ENCODE data around the gene QKI. TPM values are rescaled to one million over a fixed set of nuclear protein-coding genes. Genes with fewer than 3 reads are reported as not detected.

The QKI gene
- total RNA-seq, 1 donor from 2014 or later = 247 TPM

GRCh38 chr6:163600331-163600730 lies 185.8 kb downstream of the QKI start:
- Histone ChIP-seq H3K4me3 (no peak overlapping the region), H3K27me3 (ENCODE audit: low read depth) (no peaks in the 10 kb centered on the region), H3K4me1 (no peaks in the 10 kb centered on the region), H3K36me3 (no peaks in the 10 kb centered on the region), H3K27ac (no peak overlapping the region), H3K9me3 (no peaks in the 10 kb centered on the region)
- peak; percentile 26 to 29 for ATAC-seq
- no peak for DNase-seq
- intact Hi-C loops (cut with DNase I) = no loop called here
- no peak for TF ChIP-seq CTCF (IDR thresholded peaks at IDR 0.05)

GRCh38 chr6:163600781-163601180 lies 186.3 kb downstream of the QKI start:
- no peak for ATAC-seq
- intact Hi-C loops (cut with DNase I) = no loop called here

GRCh38 chr6:163602851-163603250 lies 188.3 kb downstream of the QKI start:
- H3K27ac ChIP-seq = no peak overlapping the region
- H3K36me3 ChIP-seq = no peaks in the 10 kb centered on the region
- H3K9me3 ChIP-seq = no peaks in the 10 kb centered on the region
- ATAC-seq (no peak), DNase-seq (no peak)
- intact Hi-C loops (cut with DNase I) = no loop called here
- no peaks in the 10 kb centered on the region for H3K27me3 ChIP-seq (ENCODE audit: low read depth)
- no peak overlapping the region for H3K4me3 ChIP-seq
- no peaks in the 10 kb centered on the region for H3K4me1 ChIP-seq
- no peak for TF ChIP-seq CTCF (IDR thresholded peaks at IDR 0.05)

More at GRCh38 chr6:163600781-163601180, 186.3 kb downstream of the QKI start:
- Histone ChIP-seq H3K9me3 (no peaks in the 10 kb centered on the region), H3K36me3 (no peaks in the 10 kb centered on the region), H3K4me3 (no peak overlapping the region), H3K27ac (no peak overlapping the region), H3K27me3 (ENCODE audit: low read depth) (no peaks in the 10 kb centered on the region), H3K4me1 (no peaks in the 10 kb centered on the region)
- no peak for DNase-seq
- TF ChIP-seq CTCF (IDR thresholded peaks at IDR 0.05) = no peak

- Histone ChIP-seq H3K27ac (no peak overlapping the region), H3K9me3 (no peaks in the 10 kb centered on the region), H3K36me3 (no peaks in the 10 kb centered on the region), H3K4me1 (no peaks in the 10 kb centered on the region), H3K27me3 (ENCODE audit: low read depth) (no peaks in the 10 kb centered on the region), H3K4me3 (no peak overlapping the region)
- TF ChIP-seq CTCF (IDR thresholded peaks at IDR 0.05) = no peak
- intact Hi-C loops (cut with DNase I) = no loop called here
- ATAC-seq (no peak), DNase-seq (no peak)
Measured at GRCh38 chr6:163603395-163603794, 188.9 kb downstream of the QKI start.

- intact Hi-C loops (cut with DNase I) = no loop called here
- no peak for DNase-seq
- H3K4me1 ChIP-seq = no peaks in the 10 kb centered on the region
- TF ChIP-seq CTCF (IDR thresholded peaks at IDR 0.05) = no peak
- no peak overlapping the region for H3K27ac ChIP-seq
- H3K27me3 ChIP-seq (ENCODE audit: low read depth) = no peaks in the 10 kb centered on the region
- no peaks in the 10 kb centered on the region for H3K36me3 ChIP-seq
- H3K4me3 ChIP-seq = no peak overlapping the region
- ATAC-seq = no peak
- H3K9me3 ChIP-seq = no peaks in the 10 kb centered on the region
Measured at GRCh38 chr6:163605385-163606097, 191.0 kb downstream of the QKI start.
